ENCODE results near the gene METTL25B. TPM values are rescaled to one million over a fixed set of nuclear protein-coding genes. Genes with fewer than 3 reads are reported as not detected.

Gene METTL25B
- 22.0 to 25.7 TPM (median 23.5 TPM) in 5 replicates for total RNA-seq (2022; extraction: Qiagen RNA extraction; ENCODE audit: low read depth)

DNA sequence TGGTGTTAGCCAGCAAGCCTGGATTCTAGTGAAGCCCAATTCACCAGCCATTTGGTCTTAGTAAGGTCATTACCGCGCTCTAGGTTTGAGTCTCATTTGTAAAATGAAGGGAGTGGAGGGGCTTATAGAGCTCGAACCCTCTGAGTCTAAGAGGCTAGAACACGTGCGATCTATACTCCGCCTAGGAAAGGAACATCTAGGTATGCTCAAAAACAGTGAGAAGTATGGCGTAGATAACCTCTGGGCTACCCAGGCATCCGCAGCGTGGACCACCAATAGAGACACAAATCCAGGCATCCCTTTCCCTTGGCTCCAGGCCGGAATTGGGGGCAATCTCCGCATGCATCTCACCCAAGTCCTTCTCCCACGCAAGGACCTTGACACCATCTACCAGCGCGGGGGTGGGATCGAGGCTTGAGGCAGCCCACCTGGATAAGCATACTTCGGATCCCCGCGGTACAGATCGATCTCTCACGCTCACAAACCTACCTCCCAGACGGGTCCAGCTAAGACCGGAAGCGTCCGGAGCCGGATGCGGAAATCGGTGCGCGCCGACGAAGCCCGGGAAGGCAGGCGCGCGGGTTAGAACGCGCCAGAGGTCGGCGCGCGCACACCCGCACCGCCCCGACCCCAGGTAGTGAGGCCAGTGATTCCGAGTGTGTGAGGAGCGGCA, at the start of gene METTL25B:
TSS of gene METTL25B (plus strand) at position 544 of the 673 bp plus-strand sequence. CDS start 636 bp downstream, outside the sequence.

DNA sequence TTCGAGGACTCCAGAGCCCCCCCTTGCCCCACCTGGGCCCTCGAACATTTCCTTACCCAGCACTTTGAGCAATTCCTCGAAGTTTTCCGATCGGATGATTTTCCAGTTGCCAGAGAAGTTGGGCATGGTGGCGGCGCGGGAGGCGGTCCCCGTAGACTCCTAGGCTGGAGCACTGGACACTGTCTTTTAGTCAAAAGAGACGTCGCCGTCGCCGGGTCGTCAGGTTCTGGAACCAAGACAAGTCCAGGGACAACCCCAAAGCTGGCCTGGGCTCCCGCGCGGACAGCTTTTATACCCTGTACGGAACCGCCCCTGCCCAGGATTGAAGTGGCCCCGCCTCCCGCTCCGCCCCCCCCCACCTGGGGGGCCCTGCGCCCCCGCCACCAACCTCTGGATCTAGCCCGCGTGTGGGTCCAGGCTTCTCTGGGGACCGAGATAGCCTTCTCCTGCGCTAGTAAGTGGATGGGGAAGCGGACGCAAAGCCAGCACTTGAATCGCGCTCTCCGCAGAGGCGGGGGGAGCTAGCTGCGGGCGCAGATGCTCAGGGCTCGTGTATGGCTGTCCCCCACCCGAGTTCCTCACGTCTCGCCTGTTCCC, 22.9 kb upstream of the METTL25B start, which contains the start of gene CRABP2:
TSS of gene CRABP2 (minus strand) at position 263 of the 597 bp plus-strand sequence. CDS start at position 126, 137 bp downstream.

DNA sequence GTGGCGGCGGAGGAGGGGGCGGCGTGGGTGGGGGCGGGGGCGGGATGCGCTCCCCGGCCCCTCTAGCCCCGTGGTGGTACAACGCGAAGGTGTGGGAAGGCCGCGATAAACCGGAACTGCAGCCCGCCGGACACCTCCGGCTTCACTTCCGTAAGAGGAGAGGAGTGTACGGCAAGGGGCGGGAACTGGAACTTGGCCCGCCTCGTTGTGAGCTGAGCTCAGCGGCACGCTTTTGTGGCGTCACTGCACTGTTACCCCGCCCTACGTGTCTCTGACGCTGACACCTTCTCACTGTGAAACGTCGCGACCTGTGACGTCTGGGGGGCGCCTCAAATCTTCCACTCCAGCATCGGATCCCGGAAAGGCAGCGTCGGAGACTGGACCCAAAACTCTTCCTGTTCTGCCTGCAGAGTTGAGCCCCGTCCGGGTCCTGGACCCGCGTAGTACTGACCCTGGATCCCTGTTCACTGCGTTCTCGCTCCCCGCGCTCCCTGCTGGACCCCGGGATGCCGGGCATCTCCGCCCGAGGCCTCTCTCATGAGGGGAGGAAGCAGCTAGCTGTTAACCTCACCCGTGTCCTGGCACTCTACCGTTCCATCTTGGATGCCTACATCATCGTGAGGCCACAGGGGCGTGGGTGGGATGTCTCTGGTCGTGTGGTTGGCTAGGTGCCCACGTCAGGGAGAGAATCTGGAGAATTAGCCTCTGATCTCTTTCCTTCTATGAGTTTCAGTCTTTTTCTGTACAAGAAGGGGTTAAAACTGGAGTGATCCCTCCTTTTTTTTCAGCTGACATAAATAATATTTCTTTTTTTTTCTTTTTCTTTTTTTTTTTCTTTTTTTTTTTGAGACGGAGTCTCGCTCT, 562 bp downstream of the METTL25B start, which contains the start of gene ISG20L2:
TSS of gene ISG20L2 (minus strand) at position 168 of the 864 bp plus-strand sequence. CDS start 1,114 bp downstream, outside the sequence.

DNA sequence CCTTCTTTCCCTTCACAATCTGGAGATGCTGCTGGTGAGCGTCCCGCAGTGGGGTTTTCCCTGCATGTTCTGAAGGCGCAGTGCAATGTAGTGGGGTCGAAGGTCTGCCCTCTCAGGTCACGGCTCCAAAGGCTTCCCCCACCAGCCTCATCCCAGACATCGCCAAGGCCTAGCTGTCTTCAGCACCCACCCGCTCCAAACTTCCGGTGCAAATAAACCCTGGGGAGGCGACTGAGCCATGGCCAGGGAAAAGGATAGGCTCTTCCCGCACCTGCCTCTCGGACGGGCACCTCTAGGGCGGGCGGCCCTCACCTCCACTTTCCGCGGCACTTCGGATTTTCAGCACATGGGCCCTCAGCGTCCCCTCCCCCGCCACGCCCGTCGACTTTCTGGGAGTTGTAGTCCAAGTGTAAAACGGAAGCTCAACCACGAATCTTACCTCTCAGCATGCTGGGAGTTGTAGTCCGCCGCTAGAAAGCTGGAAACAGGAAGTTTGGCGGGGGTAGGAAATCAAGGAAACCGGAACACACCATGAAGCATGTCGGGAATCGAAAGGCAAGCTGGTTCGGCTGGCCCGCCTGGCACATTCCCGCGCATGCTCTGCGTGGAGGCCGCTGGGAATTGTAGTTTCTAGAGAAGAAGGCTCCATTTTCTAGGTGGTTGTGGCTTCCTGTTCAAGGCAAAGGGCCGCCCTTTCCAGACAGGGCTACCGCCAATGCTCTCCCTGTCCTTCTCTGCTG, 12.6 kb downstream of the METTL25B start, which contains the start of gene MRPL24:
TSS of gene MRPL24 (minus strand) at position 348 of the 740 bp plus-strand sequence. CDS start 2,384 bp downstream, outside the sequence.

DNA sequence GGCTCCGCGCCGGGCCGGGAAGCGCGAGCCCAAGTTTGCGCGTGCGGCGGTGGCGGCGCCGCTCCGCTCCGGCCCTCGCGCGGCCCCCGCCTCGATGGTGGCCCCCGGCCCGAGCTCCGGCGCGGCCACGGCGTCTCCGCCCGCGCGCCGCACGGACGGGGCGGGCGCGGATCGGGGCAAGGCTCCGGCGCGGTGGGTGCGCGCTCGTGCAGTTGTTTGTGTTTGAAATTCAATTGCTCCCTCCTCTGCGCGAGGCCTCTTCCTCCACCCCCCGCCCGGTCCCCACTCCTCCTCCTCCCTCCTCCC, 23.1 kb downstream of the METTL25B start, which contains the start of gene HDGF:
TSS of gene HDGF (minus strand) at position 225 of the 306 bp plus-strand sequence. CDS start 246 bp downstream, outside the sequence.

DNA sequence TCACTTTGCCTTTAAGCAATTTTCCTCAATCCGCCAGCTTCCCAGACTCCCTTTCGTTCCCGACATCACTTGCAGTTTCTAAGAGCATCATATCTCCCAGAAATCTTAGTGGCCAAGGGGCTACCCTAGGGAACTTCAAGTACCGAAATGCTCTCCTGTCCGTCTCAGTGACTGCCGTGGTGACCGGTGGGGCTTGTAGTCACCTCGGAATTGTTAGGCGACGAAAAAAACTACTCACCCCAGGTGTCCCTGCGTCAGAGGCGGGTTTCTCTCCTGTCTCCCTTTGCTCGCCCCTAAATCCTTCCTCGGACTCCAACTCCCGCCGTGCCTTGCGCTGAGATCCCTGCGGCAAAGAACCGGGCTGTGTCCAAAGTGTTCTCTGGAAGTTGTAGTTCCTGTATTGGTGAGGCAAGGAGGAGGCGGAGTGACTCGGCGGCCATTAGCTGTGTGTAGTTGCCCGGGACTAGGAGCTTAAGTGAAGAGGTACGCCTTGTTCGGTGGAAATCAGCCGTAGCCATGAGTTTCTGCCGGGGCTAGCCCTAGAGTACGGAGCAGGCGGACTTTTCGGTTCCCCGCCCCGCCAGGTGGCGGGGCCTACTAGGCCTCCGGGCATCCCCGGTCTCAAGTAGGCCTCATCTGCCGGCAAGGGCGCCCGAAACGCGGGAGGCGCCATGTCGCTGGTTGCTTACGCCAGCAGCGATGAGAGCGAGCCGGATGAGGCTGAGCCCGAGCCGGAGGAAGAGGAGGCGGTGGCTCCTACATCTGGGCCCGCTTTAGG, 39.0 kb downstream of the METTL25B start, which contains the start of gene PRCC:
TSS of gene PRCC (plus strand) at position 435 of the 778 bp plus-strand sequence. CDS start at position 672, 237 bp downstream.

Other genes with a start within 250 kb of the METTL25B start
- 20.2 to 29.8 TPM (median 28.1 TPM) in 5 replicates for gene MEF2D, start 227.7 kb upstream of the METTL25B start, total RNA-seq (2022; extraction: Qiagen RNA extraction; ENCODE audit: low read depth)
- gene IQGAP3, start 155.9 kb upstream of the METTL25B start, total RNA-seq (2022; extraction: Qiagen RNA extraction; ENCODE audit: low read depth): 12.2 to 18.5 TPM (median 15.3 TPM) in 5 replicates
- not detected in 5 replicates for gene TTC24, start 148.7 kb upstream of the METTL25B start, total RNA-seq (2022; extraction: Qiagen RNA extraction; ENCODE audit: low read depth)
- gene NAXE, start 136.7 kb upstream of the METTL25B start, total RNA-seq (2022; extraction: Qiagen RNA extraction; ENCODE audit: low read depth): 147 to 176 TPM (median 165 TPM) in 5 replicates
- gene GPATCH4, start 127.0 kb upstream of the METTL25B start, total RNA-seq (2022; extraction: Qiagen RNA extraction; ENCODE audit: low read depth): 64.4 to 88.6 TPM (median 68.1 TPM) in 5 replicates
- 0.21 to 0.23 TPM in 2 of 5 replicates, not detected in the others for gene HAPLN2, start 109.1 kb upstream of the METTL25B start, total RNA-seq (2022; extraction: Qiagen RNA extraction; ENCODE audit: low read depth)
- 0.16 to 0.21 TPM in 2 of 5 replicates, not detected in the others for gene BCAN, start 86.4 kb upstream of the METTL25B start, total RNA-seq (2022; extraction: Qiagen RNA extraction; ENCODE audit: low read depth)
- gene NES, start 51.1 kb upstream of the METTL25B start, total RNA-seq (2022; extraction: Qiagen RNA extraction; ENCODE audit: low read depth): 1.1 to 1.4 TPM (median 1.2 TPM) in 5 replicates
- 7.8 to 14.9 TPM (median 8.6 TPM) in 5 replicates for gene CRABP2, start 22.9 kb upstream of the METTL25B start, total RNA-seq (2022; extraction: Qiagen RNA extraction; ENCODE audit: low read depth)
- 35.0 to 47.3 TPM (median 43.7 TPM) in 5 replicates for gene ISG20L2, start 297 bp downstream of the METTL25B start, total RNA-seq (2022; extraction: Qiagen RNA extraction; ENCODE audit: low read depth)
- 175 to 202 TPM (median 193 TPM) in 5 replicates for gene MRPL24, start 12.6 kb downstream of the METTL25B start, total RNA-seq (2022; extraction: Qiagen RNA extraction; ENCODE audit: low read depth)
- 408 to 438 TPM (median 425 TPM) in 5 replicates for gene HDGF, start 23.2 kb downstream of the METTL25B start, total RNA-seq (2022; extraction: Qiagen RNA extraction; ENCODE audit: low read depth)
- 66.3 to 83.8 TPM (median 72.0 TPM) in 5 replicates for gene PRCC, start 39.1 kb downstream of the METTL25B start, total RNA-seq (2022; extraction: Qiagen RNA extraction; ENCODE audit: low read depth)
- gene SH2D2A, start 88.4 kb downstream of the METTL25B start, total RNA-seq (2022; extraction: Qiagen RNA extraction; ENCODE audit: low read depth): 2.6 to 3.9 TPM (median 3.2 TPM) in 5 replicates
- not detected in 5 replicates for gene INSRR, start 130.6 kb downstream of the METTL25B start, total RNA-seq (2022; extraction: Qiagen RNA extraction; ENCODE audit: low read depth)
- gene NTRK1, start 132.4 kb downstream of the METTL25B start, total RNA-seq (2022; extraction: Qiagen RNA extraction; ENCODE audit: low read depth): 0.03 to 0.18 TPM (median 0.16 TPM) in 4 of 5 replicates, not detected in the other
- gene PEAR1, start 165.2 kb downstream of the METTL25B start, total RNA-seq (2022; extraction: Qiagen RNA extraction; ENCODE audit: low read depth): 5.7 to 7.5 TPM (median 6.1 TPM) in 5 replicates
- 0.11 to 0.22 TPM (median 0.19 TPM) in 3 of 5 replicates, not detected in the others for gene LRRC71, start 192.2 kb downstream of the METTL25B start, total RNA-seq (2022; extraction: Qiagen RNA extraction; ENCODE audit: low read depth)